Activated CD4-positive, alpha-beta T cell treated with anti-CD3 and anti-CD28 coated beads, Interleukin-2, amount 50 U/mL, for 24 hours (primary cell): ENCODE data around the gene CCSAP.
"Not testable (repeated sequence)": the region's sequence is repeated elsewhere in the genome, so short reads cannot be mapped to it uniquely, and the experiment has no call there.

Experiments used
- DNase-seq, 2 donors: peaks; one replicate each; pipeline ENCODE4 v3.0.0-alpha.2; 2020; ENCODE audit warnings: low read depth in 1 of 2, low spot score in 1 of 2

Gene CCSAP

GRCh38 chr1:229326601-229327000 lies 16.2 kb downstream of the CCSAP start:
- no peak for DNase-seq

- no peak for DNase-seq
Measured at GRCh38 chr1:229325853-229326487, 16.9 kb downstream of the CCSAP start.

- DNase-seq: no peak
Measured at GRCh38 chr1:229325401-229325800, 17.4 kb downstream of the CCSAP start.

- DNase-seq: no peak
Measured at GRCh38 chr1:229323885-229324553, 18.8 kb downstream of the CCSAP start.

- no peak for DNase-seq
Measured at GRCh38 chr1:229323201-229323600, 19.6 kb downstream of the CCSAP start.

- DNase-seq: no peak
Measured at GRCh38 chr1:229319487-229319886, 23.4 kb downstream of the CCSAP start.

DNA sequence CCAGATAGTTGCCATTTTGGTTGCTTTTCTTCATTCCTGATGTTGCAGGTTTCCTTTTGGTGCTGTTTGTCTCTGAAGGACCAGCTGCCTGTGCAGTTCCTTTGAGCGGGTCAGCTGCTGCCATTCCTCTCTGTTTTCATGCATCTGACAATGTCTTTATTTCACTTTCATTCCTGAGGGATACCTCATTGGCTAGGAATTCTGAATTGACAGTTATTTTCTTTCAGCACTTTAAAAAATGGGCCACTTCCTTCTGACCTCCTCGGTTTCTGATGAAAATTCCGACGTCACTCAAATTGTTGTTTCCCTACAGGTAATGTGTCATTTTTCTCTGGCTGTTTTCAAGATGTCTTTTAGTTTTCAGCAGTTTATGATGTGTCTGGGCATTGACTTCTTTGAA lies 24.8 kb downstream of the CCSAP start:
- DNase-seq: no peak

DNA sequence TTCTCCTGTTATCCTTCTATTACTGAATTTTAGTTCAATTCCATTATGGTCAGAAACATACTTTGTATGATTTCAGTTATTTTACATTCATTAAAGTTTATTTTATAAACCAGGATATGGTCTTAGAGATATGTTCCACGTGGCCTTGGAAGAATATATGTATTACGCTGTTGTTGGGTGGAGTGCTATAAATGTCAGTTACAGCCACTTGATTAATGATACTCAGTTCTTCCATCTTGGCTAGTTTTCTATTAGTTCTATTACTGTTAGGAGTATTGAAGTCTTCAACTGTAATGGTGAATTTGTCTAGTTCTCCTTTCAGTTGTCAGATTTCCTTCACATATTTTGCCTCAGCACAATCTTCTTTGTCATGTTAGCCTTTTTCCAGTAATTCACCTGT lies 26.7 kb downstream of the CCSAP start:
- no peak for DNase-seq

- no peak for DNase-seq
Measured at GRCh38 chr1:229310833-229311232, 32.0 kb downstream of the CCSAP start.

- DNase-seq: no peak
Measured at GRCh38 chr1:229309684-229310083, 33.2 kb downstream of the CCSAP start.

DNA sequence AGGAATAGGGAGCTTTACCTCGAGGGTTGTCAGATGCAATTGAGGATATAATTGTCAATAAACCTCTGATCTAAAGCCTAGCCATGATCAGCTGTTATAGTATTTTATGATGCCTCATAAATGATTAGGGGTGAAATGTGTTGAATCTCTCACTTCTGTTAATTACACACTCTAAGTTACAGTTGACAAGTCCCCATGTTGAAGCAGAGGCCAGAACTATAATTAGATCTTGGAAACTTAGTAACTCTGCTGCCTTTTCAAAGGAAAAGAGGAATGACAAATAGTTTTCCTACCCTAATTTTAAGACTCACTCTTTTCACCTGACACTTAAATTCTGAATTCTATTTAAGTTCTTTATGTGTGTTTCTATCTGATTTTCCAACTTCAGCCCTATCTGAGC lies 33.8 kb downstream of the CCSAP start:
- DNase-seq: no peak

- DNase-seq: no peak
Measured at GRCh38 chr1:229305392-229305791, 37.5 kb downstream of the CCSAP start.

GRCh38 chr1:229303855-229304254 lies 39.0 kb downstream of the CCSAP start:
- no peak for DNase-seq

DNA sequence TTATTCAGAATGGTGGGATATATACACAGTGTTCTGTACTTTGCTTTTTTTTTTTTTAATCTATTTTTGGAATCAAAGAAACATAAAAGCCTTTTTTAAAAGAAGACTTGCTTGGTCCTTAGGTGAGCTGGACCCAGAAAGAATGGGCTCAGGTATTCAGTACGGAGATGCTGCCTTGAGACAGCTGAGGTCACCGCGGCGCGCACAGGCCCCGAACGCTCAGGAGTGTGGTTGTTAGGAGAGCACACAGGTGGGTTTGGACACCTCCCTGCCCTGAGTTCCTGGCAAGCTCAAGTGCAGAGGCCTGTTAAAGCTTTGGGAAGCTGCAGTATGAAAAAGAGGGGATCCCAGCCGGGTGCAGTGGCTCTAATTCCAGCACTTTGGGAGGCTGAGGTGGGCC lies 40.1 kb downstream of the CCSAP start:
- no peak for DNase-seq

DNA sequence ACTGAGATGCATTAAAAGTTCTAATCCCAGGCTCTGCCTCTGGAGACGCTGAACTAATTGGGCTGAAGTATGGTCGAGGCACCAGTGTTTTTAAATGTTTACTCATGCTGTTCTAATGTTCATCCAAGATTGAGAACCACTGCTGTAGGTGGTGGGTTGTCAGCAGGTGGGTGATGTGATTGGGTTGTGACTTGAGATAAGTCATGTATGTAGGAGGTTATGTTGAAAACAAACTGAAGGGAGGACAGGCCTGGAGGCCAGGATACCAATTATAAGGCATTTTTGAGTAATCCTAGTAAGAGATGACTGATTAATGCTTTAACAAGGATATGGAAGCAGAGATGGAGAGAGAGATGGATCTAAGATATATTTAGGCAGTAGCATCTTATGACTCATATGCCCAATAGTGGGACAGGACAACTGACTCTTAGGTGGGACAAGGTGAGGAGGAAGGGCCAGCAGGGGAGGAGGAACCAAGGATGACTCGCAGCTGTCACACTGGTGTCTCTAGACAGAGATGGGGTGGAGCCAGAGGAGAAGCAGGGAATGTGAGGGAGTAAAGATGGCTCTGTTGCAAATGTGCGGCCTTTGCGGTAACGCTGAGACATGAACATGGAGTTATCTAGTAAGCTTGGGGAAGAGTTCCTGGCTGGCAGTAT lies 42.6 kb downstream of the CCSAP start:
- DNase-seq: no peak

DNA sequence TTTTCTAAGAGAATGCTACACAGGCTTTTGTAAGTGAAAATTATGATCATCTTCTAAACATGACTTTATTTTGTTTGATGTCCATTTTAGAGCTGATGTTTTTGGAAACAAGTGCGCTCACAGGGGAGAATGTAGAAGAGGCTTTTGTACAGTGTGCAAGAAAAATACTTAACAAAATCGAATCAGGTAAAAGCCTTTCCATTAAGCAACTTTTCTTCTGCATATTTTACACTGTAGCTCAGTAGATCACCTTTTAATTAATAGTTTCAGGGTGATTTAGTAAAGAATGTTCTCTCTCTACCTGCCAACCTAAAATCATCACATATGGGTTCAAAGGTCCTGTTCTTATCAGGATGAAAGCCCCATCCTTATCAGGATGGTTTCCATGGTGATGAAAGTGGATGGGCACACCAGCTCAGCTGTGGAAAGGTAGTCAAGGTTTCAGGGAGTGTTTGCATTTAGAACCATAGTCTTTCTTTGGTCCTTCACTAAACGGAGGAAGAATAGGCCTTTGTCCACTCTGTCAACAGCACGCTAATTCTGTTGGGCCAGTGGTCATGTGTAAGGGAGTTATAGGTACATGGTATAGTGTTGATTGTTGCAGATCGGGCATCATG lies 43.9 kb downstream of the CCSAP start:
- DNase-seq: no peak

- no peak for DNase-seq
Measured at GRCh38 chr1:229298420-229298819, 44.4 kb downstream of the CCSAP start.

- no peak for DNase-seq
Measured at GRCh38 chr1:229297746-229298145, 45.1 kb downstream of the CCSAP start.

GRCh38 chr1:229296541-229296941 lies 46.3 kb downstream of the CCSAP start:
- no peak for DNase-seq

GRCh38 chr1:229295745-229296144 lies 47.1 kb downstream of the CCSAP start:
- no peak for DNase-seq

- DNase-seq: no peak
Measured at GRCh38 chr1:229293528-229294204, 49.2 kb downstream of the CCSAP start.

GRCh38 chr1:229291686-229292085 lies 51.2 kb downstream of the CCSAP start:
- not testable (repeated sequence) for DNase-seq
